Mesothelial cell of epicardium (in vitro differentiated cells): ENCODE results near the gene WDCP. TPM values are rescaled to one million over a fixed set of nuclear protein-coding genes. Genes with fewer than 3 reads are reported as not detected.

Experiments used
- DNase-seq, 2 experiments: peaks; one replicate each; pipeline ENCODE4 v3.0.0; 2021; ENCODE audit warnings: low spot score in 2 of 2; ENCODE audit not compliant: unreplicated experiment in 2 of 2
- H3K27ac Mint-ChIP-seq: 2 replicates; pipeline ENCODE4 v1.8.0; 2021; ENCODE audit warnings: mixed read lengths
- H3K27me3 Mint-ChIP-seq: 2 replicates; pipeline ENCODE4 v1.8.0; 2021; ENCODE audit warnings: low read depth, mixed read lengths
- H3K36me3 Mint-ChIP-seq: 2 replicates; pipeline ENCODE4 v1.8.0; 2021; ENCODE audit warnings: mixed read lengths
- H3K4me1 Mint-ChIP-seq: 2 replicates; pipeline ENCODE4 v1.8.0; 2021; ENCODE audit warnings: mixed read lengths
- H3K4me3 Mint-ChIP-seq: 2 replicates; pipeline ENCODE4 v1.8.0; 2021; ENCODE audit warnings: mild to moderate bottlenecking, moderate library complexity, mixed read lengths
- H3K9me3 Mint-ChIP-seq: 2 replicates; pipeline ENCODE4 v1.8.0; 2021; ENCODE audit warnings: mixed read lengths
- CTCF ChIP-seq: fragments of 200-600 bp; sonication (generic); IDR thresholded peaks from one replicate; pipeline ENCODE4 v1.5.0; 2021; ENCODE audit warnings: antibody characterized with exemption; ENCODE audit not compliant: unreplicated experiment
- total RNA-seq: library from RNA; stranded (reverse); gene quantifications from 3 replicates; pipeline ENCODE4 v1.2.1, GENCODE V29; 2021

Gene WDCP
- total RNA-seq, 1 donor from 2014 or later, result 16.0 TPM

- no peaks in the 10 kb centered on the region for H3K9me3 Mint-ChIP-seq
- H3K27ac Mint-ChIP-seq, result no peak overlapping the region
- no peak for TF ChIP-seq CTCF
- peak overlapping the region; percentile 51 for H3K4me3 Mint-ChIP-seq
- peaks cover 8% of the 10 kb centered on the region for H3K4me1 Mint-ChIP-seq
- peaks cover 2% of the 10 kb centered on the region for H3K36me3 Mint-ChIP-seq
- peaks cover 34% of the 10 kb centered on the region for H3K27me3 Mint-ChIP-seq
- DNase-seq, result no peak
These were observed 38.4 kb downstream of the WDCP start for GRCh38 chr2:24008672-24009366.

GRCh38 chr2:24007693-24008092 lies 39.5 kb downstream of the WDCP start:
- Mint-ChIP-seq H3K27me3 (peaks cover 33% of the 10 kb centered on the region), H3K4me1 (peaks cover 8% of the 10 kb centered on the region), H3K27ac (no peak overlapping the region), H3K4me3 (no peak overlapping the region), H3K36me3 (no peaks in the 10 kb centered on the region), H3K9me3 (no peaks in the 10 kb centered on the region)
- no peak for TF ChIP-seq CTCF
- no peak for DNase-seq

- DNase-seq, result no peak
- no peaks in the 10 kb centered on the region for H3K9me3 Mint-ChIP-seq
- no peaks in the 10 kb centered on the region for H3K4me1 Mint-ChIP-seq
- H3K36me3 Mint-ChIP-seq, result peaks cover 21% of the 10 kb centered on the region
- TF ChIP-seq CTCF, result no peak
- no peak overlapping the region for H3K4me3 Mint-ChIP-seq
- H3K27ac Mint-ChIP-seq, result no peak overlapping the region
- no peaks in the 10 kb centered on the region for H3K27me3 Mint-ChIP-seq
These were observed 52.6 kb downstream of the WDCP start for GRCh38 chr2:23994567-23994966.

GRCh38 chr2:23993736-23994269 lies 53.4 kb downstream of the WDCP start:
- peaks cover 18% of the 10 kb centered on the region for H3K36me3 Mint-ChIP-seq
- no peak overlapping the region for H3K4me3 Mint-ChIP-seq
- H3K4me1 Mint-ChIP-seq, result no peaks in the 10 kb centered on the region
- H3K27me3 Mint-ChIP-seq, result no peaks in the 10 kb centered on the region
- no peak for DNase-seq
- no peak for TF ChIP-seq CTCF
- no peaks in the 10 kb centered on the region for H3K9me3 Mint-ChIP-seq
- peak overlapping the region; percentile 43 for H3K27ac Mint-ChIP-seq

- H3K9me3 Mint-ChIP-seq, result no peaks in the 10 kb centered on the region
- peaks cover 15% of the 10 kb centered on the region for H3K36me3 Mint-ChIP-seq
- no peak overlapping the region for H3K4me3 Mint-ChIP-seq
- no peaks in the 10 kb centered on the region for H3K27me3 Mint-ChIP-seq
- no peaks in the 10 kb centered on the region for H3K4me1 Mint-ChIP-seq
- TF ChIP-seq CTCF, result no peak
- no peak for DNase-seq
- no peak overlapping the region for H3K27ac Mint-ChIP-seq
These were observed 54.3 kb downstream of the WDCP start for GRCh38 chr2:23992931-23993330.
